OCI-LY1 (cell line): ENCODE measurements around the gene OXNAD1.

Experiments
- EZH2 ChIP-seq: fragments of 200-600 bp; sonication (generic), shearing (Covaris generic); IDR thresholded peaks from 2 replicates; pipeline ENCODE4 v1.8.0; 2017; ENCODE audit warnings: borderline replicate concordance, mixed run types, mild to moderate bottlenecking, antibody characterized with exemption, low read length, moderate library complexity, mixed read lengths
- TF ChIP-seq, protein P1 (sequence below): fragments of 200-600 bp; sonication (generic), shearing (Covaris generic); IDR thresholded peaks from 2 replicates; pipeline ENCODE4 v1.5.1; 2017; ENCODE audit warnings: mild to moderate bottlenecking, antibody characterized with exemption, low read length, moderate library complexity, mixed read lengths

- TF ChIP-seq, protein P1, sequence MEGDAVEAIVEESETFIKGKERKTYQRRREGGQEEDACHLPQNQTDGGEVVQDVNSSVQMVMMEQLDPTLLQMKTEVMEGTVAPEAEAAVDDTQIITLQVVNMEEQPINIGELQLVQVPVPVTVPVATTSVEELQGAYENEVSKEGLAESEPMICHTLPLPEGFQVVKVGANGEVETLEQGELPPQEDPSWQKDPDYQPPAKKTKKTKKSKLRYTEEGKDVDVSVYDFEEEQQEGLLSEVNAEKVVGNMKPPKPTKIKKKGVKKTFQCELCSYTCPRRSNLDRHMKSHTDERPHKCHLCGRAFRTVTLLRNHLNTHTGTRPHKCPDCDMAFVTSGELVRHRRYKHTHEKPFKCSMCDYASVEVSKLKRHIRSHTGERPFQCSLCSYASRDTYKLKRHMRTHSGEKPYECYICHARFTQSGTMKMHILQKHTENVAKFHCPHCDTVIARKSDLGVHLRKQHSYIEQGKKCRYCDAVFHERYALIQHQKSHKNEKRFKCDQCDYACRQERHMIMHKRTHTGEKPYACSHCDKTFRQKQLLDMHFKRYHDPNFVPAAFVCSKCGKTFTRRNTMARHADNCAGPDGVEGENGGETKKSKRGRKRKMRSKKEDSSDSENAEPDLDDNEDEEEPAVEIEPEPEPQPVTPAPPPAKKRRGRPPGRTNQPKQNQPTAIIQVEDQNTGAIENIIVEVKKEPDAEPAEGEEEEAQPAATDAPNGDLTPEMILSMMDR, result no peak
- no peak for TF ChIP-seq EZH2
These were observed 24.6 kb upstream of the OXNAD1 start for GRCh38 chr3:16240229-16241023.
